Stimulated activated naive B cell treated with anti-CD40 and anti-IgM and Interleukin-4, amounts not matched to agents 10 μg/mL and 1 μg/mL and 100 μg/mL, for 72 hours (primary cell): ENCODE measurements around the gene PLCB4.

ENCODE experiments used
- ATAC-seq, 2 donors: fragments of 150-1000 bp; cut with Tn5 transposase; replicated peaks; 2 replicates each; pipeline ENCODE4 v1.10.0; 2021; ENCODE audit warnings: moderate library complexity in 1 of 2
- DNase-seq: peaks from one replicate; pipeline ENCODE4 v3.0.0; 2021
- H3K27ac Mint-ChIP-seq: one replicate; pipeline ENCODE4 v1.8.0; 2022; ENCODE audit warnings: mild to moderate bottlenecking, mixed read lengths
- H3K27me3 Mint-ChIP-seq, 2 donors: one replicate each; pipeline ENCODE4 v1.8.0; 2022; ENCODE audit warnings: mixed read lengths in 2 of 2
- H3K36me3 Mint-ChIP-seq, 2 donors: one replicate each; pipeline ENCODE4 v1.8.0; 2022; ENCODE audit warnings: mixed read lengths in 2 of 2, mild to moderate bottlenecking in 1 of 2
- H3K4me1 Mint-ChIP-seq, 2 donors: one replicate each; pipeline ENCODE4 v1.8.0; 2022; ENCODE audit warnings: mixed read lengths in 2 of 2, mild to moderate bottlenecking in 1 of 2
- H3K4me3 Mint-ChIP-seq, 2 donors: one replicate each; pipeline ENCODE4 v1.8.0; 2022; ENCODE audit warnings: mild to moderate bottlenecking in 2 of 2, mixed read lengths in 2 of 2, moderate library complexity in 1 of 2
- H3K9me3 Mint-ChIP-seq, 2 donors: one replicate each; pipeline ENCODE4 v1.8.0; 2022; ENCODE audit warnings: mixed read lengths in 2 of 2, mild to moderate bottlenecking in 1 of 2

Gene PLCB4

DNA sequence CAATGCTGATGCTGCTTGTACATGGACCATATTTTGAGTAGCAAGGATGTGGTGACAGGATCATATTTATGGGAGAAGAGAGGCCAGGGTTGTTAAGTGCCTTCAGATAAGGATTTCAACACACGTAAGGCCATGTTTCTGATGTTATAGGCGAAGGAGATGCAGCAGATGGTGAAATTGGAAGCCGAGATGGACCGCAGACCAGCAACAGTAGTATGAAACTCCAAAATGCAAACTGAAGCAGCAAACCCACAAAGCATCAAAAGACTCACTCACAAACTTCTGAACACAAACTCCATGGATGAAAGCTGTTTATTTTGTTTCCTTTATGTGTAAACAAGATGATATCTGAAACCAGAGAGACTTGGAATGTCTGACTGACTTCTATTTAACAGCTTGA, 409.9 kb downstream of the PLCB4 start:
- Mint-ChIP-seq H3K36me3 (no peaks in the 10 kb centered on the region), H3K9me3 (no peaks in the 10 kb centered on the region), H3K4me3 (no peak overlapping the region), H3K27me3 (peaks cover 0 to 10% of the 10 kb centered on the region in 2 donors), H3K4me1 (peaks cover 11 to 21% of the 10 kb centered on the region in 2 donors), H3K27ac (no peak overlapping the region)
- DNase-seq (no peak), ATAC-seq (no peak)

DNA sequence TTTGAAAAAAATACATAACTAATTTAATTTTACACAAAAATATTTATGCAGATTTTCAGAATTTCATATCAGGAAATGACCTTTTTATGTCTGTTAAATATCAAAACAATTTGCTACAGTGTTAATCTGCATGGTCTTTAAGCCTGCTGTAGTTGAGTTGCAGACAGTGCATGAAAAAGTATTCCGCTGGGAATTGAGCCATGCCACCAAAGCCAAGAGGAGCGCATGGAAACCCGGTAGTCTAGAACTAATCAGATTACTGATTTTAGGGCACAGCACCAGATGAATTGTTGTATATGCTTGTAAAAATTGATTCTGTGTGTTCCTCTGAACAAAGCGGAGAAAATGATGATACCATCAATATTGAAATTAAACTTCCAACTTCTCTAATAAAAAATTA, 411.2 kb downstream of the PLCB4 start:
- Mint-ChIP-seq H3K4me1 (peaks cover 11 to 21% of the 10 kb centered on the region in 2 donors), H3K27ac (no peak overlapping the region), H3K27me3 (peaks cover 0 to 10% of the 10 kb centered on the region in 2 donors), H3K4me3 (no peak overlapping the region), H3K9me3 (no peaks in the 10 kb centered on the region), H3K36me3 (no peaks in the 10 kb centered on the region)
- DNase-seq (no peak), ATAC-seq (no peak)

GRCh38 chr20:9482180-9482579, 413.3 kb downstream of the PLCB4 start:
- no peak for DNase-seq
- Mint-ChIP-seq H3K9me3 (no peaks in the 10 kb centered on the region), H3K36me3 (no peaks in the 10 kb centered on the region), H3K4me3 (no peak overlapping the region), H3K27me3 (peaks cover 4 to 7% of the 10 kb centered on the region in 2 donors), H3K4me1 (peaks cover 13 to 21% of the 10 kb centered on the region in 2 donors), H3K27ac (no peak overlapping the region)
- ATAC-seq: peak; percentile 67 to 75

- Mint-ChIP-seq H3K4me1 (peaks cover 13 to 21% of the 10 kb centered on the region in 2 donors), H3K4me3 (no peak overlapping the region), H3K27ac (no peak overlapping the region), H3K9me3 (no peaks in the 10 kb centered on the region), H3K27me3 (peaks cover 4 to 7% of the 10 kb centered on the region in 2 donors), H3K36me3 (no peaks in the 10 kb centered on the region)
- ATAC-seq (no peak), DNase-seq (no peak)
These were observed 414.2 kb downstream of the PLCB4 start for GRCh38 chr20:9483131-9483530.

- ATAC-seq (no peak), DNase-seq (no peak)
- peaks cover 8 to 15% of the 10 kb centered on the region in 2 donors for H3K27me3 Mint-ChIP-seq
- H3K27ac Mint-ChIP-seq: no peak overlapping the region
- H3K9me3 Mint-ChIP-seq: no peaks in the 10 kb centered on the region
- no peaks in the 10 kb centered on the region for H3K36me3 Mint-ChIP-seq
- H3K4me1 Mint-ChIP-seq: peaks cover 13 to 21% of the 10 kb centered on the region in 2 donors
- H3K4me3 Mint-ChIP-seq: no peak overlapping the region
These were observed 416.9 kb downstream of the PLCB4 start for GRCh38 chr20:9485614-9486340.

DNA sequence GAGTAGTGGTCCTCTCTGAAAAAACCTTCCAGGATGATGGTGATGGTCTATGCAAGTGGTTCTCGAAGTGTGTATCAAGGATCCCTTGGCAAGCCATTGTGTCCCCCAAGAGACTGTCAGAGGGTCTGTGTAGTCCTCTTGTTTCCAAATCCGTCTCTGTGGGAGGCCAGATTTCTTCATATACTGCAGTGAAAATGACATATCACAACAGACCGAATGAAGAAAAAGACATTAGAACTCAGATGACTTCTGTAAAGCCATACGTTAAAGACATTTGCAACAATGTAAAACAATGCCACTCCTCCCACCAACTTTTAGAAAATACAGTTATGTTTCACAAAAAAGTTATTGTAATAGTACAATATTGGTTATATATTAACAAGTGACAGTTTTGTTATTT, 418.3 kb downstream of the PLCB4 start:
- Mint-ChIP-seq H3K4me3 (no peak overlapping the region), H3K4me1 (peaks cover 8 to 13% of the 10 kb centered on the region in 2 donors), H3K27me3 (peaks cover 6 to 15% of the 10 kb centered on the region in 2 donors), H3K27ac (no peak overlapping the region), H3K9me3 (no peaks in the 10 kb centered on the region), H3K36me3 (no peaks in the 10 kb centered on the region)
- DNase-seq (no peak), ATAC-seq (no peak)

DNA sequence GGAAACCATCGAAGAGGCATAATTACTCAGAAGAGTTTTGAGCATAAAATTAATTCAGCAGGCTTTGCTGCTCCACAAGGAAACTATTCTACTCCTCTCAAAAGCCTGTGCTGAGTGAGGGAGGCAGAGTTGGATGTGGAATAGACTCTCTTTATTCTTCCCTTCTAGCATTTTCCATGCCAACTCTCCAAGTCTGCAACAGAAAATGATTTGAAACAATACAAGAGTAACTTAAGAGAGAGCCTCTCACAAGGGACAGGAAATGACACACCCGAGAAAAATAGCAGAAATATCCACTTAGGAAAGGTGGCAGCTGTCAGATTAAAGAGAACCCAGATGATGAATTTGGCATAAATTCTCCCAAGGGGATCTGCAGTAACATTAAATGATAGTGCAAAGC, 419.2 kb downstream of the PLCB4 start:
- DNase-seq (no peak), ATAC-seq (no peak)
- H3K4me3 Mint-ChIP-seq: no peak overlapping the region
- peaks cover 2 to 4% of the 10 kb centered on the region in 2 donors for H3K4me1 Mint-ChIP-seq
- H3K27ac Mint-ChIP-seq: no peak overlapping the region
- H3K9me3 Mint-ChIP-seq: no peaks in the 10 kb centered on the region
- H3K36me3 Mint-ChIP-seq: no peaks in the 10 kb centered on the region
- peaks cover 11 to 22% of the 10 kb centered on the region in 2 donors for H3K27me3 Mint-ChIP-seq

DNA sequence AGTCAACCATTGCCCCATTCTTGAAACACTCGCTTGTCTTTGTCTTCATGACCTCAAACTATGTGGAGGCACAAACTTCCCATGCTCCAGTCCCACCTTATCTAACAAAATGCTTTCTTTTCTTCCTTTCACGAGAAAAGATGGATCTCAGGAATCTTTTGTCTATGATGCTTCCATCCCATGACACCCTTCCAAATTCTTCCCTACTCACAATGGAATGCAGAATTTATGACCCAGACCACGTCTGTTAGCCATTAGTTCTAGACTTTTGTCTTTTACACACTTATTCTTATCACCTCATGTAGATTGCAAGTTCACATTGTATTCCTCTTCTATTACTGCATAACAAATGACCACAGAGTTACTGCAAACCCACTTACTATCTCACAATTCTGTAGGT, 421.3 kb downstream of the PLCB4 start:
- Mint-ChIP-seq H3K27ac (no peak overlapping the region), H3K36me3 (no peaks in the 10 kb centered on the region), H3K4me3 (no peak overlapping the region), H3K27me3 (peaks cover 11 to 31% of the 10 kb centered on the region in 2 donors), H3K4me1 (peaks cover 0 to 2% of the 10 kb centered on the region in 2 donors), H3K9me3 (no peaks in the 10 kb centered on the region)
- no peak for ATAC-seq
- DNase-seq: no peak

GRCh38 chr20:9490631-9491030, 421.7 kb downstream of the PLCB4 start:
- Mint-ChIP-seq H3K4me1 (peaks cover 0 to 2% of the 10 kb centered on the region in 2 donors), H3K27me3 (peaks cover 13 to 31% of the 10 kb centered on the region in 2 donors), H3K4me3 (no peak overlapping the region), H3K36me3 (no peaks in the 10 kb centered on the region), H3K27ac (no peak overlapping the region), H3K9me3 (no peaks in the 10 kb centered on the region)
- ATAC-seq (no peak), DNase-seq (no peak)

DNA sequence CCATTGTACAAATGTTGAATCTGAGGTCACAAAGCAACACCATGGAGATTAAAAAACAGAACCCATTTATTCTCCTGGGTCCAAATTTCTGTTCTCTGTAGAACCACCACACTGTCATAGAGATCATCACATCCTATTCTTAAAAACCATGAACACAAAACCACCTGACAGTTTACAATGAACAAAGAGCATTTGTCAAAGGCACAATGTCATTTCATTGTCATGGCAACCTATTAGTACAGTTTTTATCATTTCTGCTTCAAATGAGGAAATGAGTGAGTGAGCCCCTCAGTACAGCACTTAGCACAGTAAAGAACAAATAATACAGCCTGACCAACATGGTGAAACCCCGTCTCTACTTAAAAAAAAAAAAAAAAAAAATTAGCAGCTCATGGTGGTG, 422.4 kb downstream of the PLCB4 start:
- Mint-ChIP-seq H3K4me1 (no peaks in the 10 kb centered on the region), H3K4me3 (no peak overlapping the region), H3K9me3 (no peaks in the 10 kb centered on the region), H3K27me3 (peaks cover 19 to 36% of the 10 kb centered on the region in 2 donors), H3K36me3 (no peaks in the 10 kb centered on the region), H3K27ac (no peak overlapping the region)
- DNase-seq: no peak
- ATAC-seq: peak; percentile 27 to 34

DNA sequence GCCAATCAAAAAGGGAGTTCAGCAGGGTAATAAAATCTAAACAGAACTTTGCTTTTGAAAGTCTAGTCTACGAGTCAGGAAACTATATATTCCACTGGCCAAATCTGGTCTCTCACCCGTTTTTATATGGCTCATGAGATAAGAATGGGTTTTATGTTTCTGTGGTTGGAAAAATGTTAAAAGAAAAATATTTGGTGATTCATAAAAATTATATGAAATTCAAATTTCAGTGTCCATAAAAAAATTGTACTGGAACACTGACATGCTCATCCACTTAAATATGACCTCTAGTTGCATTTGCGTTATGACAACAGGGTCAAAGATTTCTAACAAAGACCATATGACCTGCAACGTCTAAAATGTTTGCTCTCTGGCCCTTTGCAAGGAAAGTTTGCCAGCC, 423.2 kb downstream of the PLCB4 start:
- no peaks in the 10 kb centered on the region for H3K4me1 Mint-ChIP-seq
- H3K4me3 Mint-ChIP-seq: no peak overlapping the region
- no peaks in the 10 kb centered on the region for H3K36me3 Mint-ChIP-seq
- peaks cover 19 to 30% of the 10 kb centered on the region in 2 donors for H3K27me3 Mint-ChIP-seq
- no peak overlapping the region for H3K27ac Mint-ChIP-seq
- DNase-seq: no peak
- H3K9me3 Mint-ChIP-seq: no peaks in the 10 kb centered on the region
- no peak for ATAC-seq

DNA sequence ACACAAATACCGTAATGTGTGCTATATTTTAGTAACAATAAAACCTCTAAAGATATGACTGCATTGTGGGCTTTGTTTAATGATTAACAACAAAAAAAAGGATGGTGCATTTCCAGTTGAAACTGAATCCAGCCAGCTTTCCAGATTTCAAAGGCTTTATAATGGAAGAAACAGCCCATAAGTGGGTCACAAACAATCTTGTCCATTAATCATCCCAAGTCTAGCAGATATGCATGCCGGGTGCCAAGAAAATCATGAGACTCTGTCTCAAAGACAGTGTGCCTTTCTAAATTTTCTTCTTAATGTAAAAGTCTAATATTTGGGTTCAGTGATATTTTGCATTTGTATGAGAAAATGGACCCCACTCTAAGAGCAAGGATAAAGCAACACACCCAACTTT, 424.9 kb downstream of the PLCB4 start:
- no peak overlapping the region for H3K4me3 Mint-ChIP-seq
- ATAC-seq: no peak
- H3K27ac Mint-ChIP-seq: no peak overlapping the region
- DNase-seq: no peak
- no peaks in the 10 kb centered on the region for H3K36me3 Mint-ChIP-seq
- H3K27me3 Mint-ChIP-seq: peaks cover 19 to 35% of the 10 kb centered on the region in 2 donors
- H3K4me1 Mint-ChIP-seq: no peaks in the 10 kb centered on the region
- H3K9me3 Mint-ChIP-seq: no peaks in the 10 kb centered on the region

DNA sequence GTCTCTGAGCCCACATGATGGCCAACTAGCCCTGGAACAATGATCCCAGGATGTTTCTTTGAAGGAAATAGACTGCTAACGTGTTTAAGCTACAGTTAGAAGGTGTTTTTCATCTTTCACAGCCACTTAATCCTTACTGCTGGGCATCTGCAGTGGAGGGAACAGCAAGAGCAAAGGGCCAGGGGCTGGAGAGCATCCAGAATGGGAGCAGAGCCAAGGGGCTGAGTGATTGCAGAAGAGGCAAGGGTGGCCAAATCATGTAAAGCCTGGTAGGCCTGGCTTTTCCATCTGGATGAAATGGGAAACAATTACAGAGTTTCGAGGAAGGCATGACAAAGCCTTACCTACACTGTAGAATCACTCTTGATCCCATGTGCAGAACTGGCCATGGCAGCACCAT, 426.8 kb downstream of the PLCB4 start:
- DNase-seq (no peak), ATAC-seq (no peak)
- no peak overlapping the region for H3K4me3 Mint-ChIP-seq
- peaks cover 13 to 28% of the 10 kb centered on the region in 2 donors for H3K27me3 Mint-ChIP-seq
- no peaks in the 10 kb centered on the region for H3K9me3 Mint-ChIP-seq
- no peak overlapping the region for H3K27ac Mint-ChIP-seq
- H3K36me3 Mint-ChIP-seq: no peaks in the 10 kb centered on the region
- H3K4me1 Mint-ChIP-seq: no peaks in the 10 kb centered on the region

DNA sequence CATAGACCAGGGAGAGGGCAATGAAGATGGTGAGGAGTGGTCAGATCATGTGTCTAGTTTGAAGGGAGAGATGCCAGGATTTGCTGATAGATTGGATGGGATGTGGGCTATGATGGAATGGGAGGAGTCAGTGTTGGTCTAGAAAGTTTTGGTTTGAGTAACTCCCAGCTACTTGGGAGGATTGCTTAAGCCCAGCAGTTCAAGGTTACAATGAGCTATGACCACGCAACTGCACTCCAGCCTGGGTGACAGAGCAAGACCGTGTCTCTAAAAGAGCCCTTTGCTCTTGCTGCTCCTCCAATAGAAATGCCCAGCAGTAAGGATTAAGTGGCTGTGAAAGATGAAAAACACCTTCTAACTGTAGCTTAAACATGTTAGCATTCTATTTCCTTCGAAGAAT, 427.3 kb downstream of the PLCB4 start:
- no peak for ATAC-seq
- Mint-ChIP-seq H3K4me3 (no peak overlapping the region), H3K4me1 (no peaks in the 10 kb centered on the region), H3K27me3 (peaks cover 13 to 28% of the 10 kb centered on the region in 2 donors), H3K36me3 (no peaks in the 10 kb centered on the region), H3K27ac (no peak overlapping the region), H3K9me3 (no peaks in the 10 kb centered on the region)
- DNase-seq: no peak

DNA sequence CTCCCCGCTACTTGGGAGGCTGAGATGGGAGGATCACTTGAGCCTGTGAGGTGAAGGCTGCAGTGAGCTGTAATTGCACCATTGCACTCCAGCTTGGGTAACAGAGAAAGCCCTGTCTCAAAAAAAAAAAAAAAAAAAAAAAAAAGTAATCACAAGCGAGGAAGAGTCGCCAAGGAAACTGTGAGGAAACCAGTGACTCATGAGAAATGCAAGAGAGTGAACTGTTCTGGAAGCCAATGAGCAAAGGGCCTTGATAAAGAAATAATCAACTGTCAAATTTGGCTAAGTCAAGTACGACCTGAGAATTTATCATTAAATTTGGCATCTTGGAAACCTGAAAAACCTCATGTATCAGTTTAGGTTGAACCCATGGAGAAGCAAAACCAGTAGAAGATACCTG, 429.4 kb downstream of the PLCB4 start:
- H3K4me3 Mint-ChIP-seq: no peak overlapping the region
- no peaks in the 10 kb centered on the region for H3K36me3 Mint-ChIP-seq

More for the DNA sequence above, 429.4 kb downstream of the PLCB4 start:
- Mint-ChIP-seq H3K27me3 (peaks cover 8 to 31% of the 10 kb centered on the region in 2 donors), H3K4me1 (no peaks in the 10 kb centered on the region), H3K27ac (no peak overlapping the region), H3K9me3 (no peaks in the 10 kb centered on the region)
- DNase-seq (no peak), ATAC-seq (no peak)
